ENCODE results near the gene TUBE1. TPM values are rescaled to one million over a fixed set of nuclear protein-coding genes. Genes with fewer than 3 reads are reported as not detected.

Gene TUBE1
- total RNA-seq, 1 donor from 2014 or later, result 26.3 TPM

DNA sequence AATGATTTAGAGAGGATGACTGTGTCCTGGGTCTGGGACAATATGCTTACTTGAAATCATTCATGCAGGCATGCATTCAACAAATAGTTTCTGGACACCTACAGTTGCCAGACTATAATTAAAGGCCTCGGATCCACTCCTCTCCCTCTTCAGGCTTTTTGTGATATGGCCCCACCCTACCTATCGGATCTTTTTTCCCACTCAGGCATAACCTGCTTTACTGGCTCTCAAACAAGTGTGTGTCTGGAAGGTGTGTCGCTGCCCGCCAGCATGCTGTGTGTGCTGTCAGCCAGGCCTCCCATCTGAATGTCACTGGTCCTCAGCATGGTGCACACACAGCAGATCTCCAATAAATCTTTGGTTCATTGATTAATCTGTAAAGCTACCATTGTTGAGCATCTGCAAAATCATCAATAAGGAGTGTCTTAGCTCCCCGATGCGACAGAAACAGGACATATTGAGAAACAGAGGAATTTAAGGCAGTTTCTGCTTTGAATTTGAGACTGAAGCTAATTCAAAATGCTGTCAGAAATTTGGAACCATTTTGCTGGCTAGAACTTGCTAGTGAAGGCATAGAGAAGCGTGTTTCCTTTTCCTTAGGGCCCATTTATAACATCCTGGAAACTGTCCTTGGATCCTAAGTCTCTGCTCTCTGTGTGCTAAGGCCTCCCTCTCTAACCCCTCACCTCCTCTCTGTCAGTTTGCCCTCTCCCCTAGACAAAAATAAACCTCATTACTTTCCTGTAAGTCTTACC, 56.9 kb downstream of the TUBE1 start:
- H3K27ac Mint-ChIP-seq (ENCODE audit: unreplicated experiment), result no peak overlapping the region
- H3K9me3 Mint-ChIP-seq, result peaks cover 5% of the 10 kb centered on the region
- H3K4me1 Mint-ChIP-seq, result peaks cover 32% of the 10 kb centered on the region
- no peaks in the 10 kb centered on the region for H3K36me3 Mint-ChIP-seq (ENCODE audit: low read depth)
- H3K4me3 Mint-ChIP-seq, result no peak overlapping the region
- no peak for DNase-seq (ENCODE audit: low read depth, low spot score)
- TF ChIP-seq, protein P1, sequence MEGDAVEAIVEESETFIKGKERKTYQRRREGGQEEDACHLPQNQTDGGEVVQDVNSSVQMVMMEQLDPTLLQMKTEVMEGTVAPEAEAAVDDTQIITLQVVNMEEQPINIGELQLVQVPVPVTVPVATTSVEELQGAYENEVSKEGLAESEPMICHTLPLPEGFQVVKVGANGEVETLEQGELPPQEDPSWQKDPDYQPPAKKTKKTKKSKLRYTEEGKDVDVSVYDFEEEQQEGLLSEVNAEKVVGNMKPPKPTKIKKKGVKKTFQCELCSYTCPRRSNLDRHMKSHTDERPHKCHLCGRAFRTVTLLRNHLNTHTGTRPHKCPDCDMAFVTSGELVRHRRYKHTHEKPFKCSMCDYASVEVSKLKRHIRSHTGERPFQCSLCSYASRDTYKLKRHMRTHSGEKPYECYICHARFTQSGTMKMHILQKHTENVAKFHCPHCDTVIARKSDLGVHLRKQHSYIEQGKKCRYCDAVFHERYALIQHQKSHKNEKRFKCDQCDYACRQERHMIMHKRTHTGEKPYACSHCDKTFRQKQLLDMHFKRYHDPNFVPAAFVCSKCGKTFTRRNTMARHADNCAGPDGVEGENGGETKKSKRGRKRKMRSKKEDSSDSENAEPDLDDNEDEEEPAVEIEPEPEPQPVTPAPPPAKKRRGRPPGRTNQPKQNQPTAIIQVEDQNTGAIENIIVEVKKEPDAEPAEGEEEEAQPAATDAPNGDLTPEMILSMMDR (conservative IDR thresholded peaks at IDR 0.05), result no peak
- H3K27me3 Mint-ChIP-seq (ENCODE audit: low read depth), result no peaks in the 10 kb centered on the region

DNA sequence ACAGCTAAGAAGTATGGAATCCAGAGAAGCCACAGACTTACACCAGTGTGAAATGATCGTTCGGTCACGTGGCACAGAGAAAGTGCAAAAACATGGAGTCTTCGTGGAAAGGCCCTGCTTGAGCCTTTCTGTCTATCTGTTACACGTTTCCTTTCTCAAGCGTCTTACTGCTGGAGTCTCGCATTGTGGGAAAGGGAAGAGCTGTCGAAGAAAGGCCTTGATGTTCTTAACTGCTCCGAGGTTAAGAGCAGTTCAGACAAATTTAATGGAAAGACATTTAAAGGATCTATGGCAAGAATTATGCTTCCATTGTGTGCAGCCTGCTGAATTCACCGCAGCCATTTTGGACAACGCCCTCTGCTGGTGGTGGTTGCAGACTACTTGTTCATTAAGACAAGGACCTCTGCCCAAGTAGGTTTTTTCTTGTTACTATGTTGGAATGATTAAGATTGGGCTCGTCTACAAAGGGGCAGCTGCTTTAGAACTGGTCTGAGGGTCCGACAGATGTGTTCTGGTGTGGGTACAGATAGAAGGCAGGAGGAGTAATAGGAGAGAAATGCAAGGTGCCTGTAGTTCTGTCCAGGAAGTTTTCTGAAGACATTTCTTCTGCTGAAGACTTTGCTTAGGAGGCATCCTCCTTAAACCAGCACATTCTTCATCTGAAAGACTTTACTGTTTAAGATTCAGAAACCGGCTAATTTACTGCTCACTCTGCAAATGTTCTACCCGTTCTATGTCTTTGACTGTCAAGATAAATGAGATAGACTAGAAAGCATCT, 58.0 kb downstream of the TUBE1 start:
- H3K4me3 Mint-ChIP-seq, result no peak overlapping the region

DNA sequence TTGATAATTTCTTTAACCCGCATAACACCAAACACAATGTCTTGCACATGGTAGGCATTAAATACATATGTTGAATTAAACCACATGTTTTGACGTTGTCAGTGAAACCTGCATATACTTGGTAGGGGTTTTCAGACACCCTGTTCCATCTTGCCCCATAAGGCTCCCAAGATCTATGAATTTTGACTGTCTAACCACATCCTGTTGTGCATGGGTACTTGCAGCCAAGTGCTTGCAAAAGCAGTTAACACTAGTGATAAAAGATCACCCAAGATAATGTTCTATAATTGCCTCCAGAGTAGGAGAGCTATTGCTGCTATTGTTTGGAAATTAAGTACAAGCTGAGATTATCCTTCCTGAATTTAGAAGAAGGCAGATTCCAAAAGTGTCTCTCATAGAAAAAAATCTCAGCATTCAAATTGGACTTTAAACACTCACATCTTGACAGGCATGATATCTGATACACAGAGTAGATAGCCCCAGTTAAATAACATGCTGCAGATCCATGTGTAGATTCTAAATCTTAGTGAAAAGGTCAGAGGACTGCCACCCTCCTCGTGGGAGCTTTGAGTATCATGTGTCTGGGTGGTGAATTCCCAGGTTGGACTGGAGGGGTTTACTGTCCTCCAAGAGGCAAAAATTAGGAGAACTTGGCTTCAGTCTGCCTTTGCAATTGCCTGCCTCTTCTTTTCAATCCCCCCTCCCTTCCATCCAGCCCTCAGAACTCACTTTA, 59.2 kb downstream of the TUBE1 start:
- peaks cover 2% of the 10 kb centered on the region for H3K36me3 Mint-ChIP-seq (ENCODE audit: low read depth)
- H3K9me3 Mint-ChIP-seq, result peaks cover 15% of the 10 kb centered on the region
- H3K4me3 Mint-ChIP-seq, result no peak overlapping the region
- no peak overlapping the region for H3K27ac Mint-ChIP-seq (ENCODE audit: unreplicated experiment)
- H3K27me3 Mint-ChIP-seq (ENCODE audit: low read depth), result no peaks in the 10 kb centered on the region
- TF ChIP-seq, protein P1 (conservative IDR thresholded peaks at IDR 0.05), result no peak
- H3K4me1 Mint-ChIP-seq, result peaks cover 24% of the 10 kb centered on the region
- no peak for DNase-seq (ENCODE audit: low read depth, low spot score)

More for the DNA sequence above, 58.0 kb downstream of the TUBE1 start:
- Mint-ChIP-seq H3K27me3 (ENCODE audit: low read depth) (no peaks in the 10 kb centered on the region), H3K27ac (ENCODE audit: unreplicated experiment) (peak overlapping the region; percentile 73), H3K36me3 (ENCODE audit: low read depth) (no peaks in the 10 kb centered on the region), H3K4me1 (peaks cover 32% of the 10 kb centered on the region), H3K9me3 (peaks cover 10% of the 10 kb centered on the region)
- TF ChIP-seq, protein P1 (conservative IDR thresholded peaks at IDR 0.05), result peak; percentile 87
- DNase-seq (ENCODE audit: low read depth, low spot score), result peak; percentile 88

DNA sequence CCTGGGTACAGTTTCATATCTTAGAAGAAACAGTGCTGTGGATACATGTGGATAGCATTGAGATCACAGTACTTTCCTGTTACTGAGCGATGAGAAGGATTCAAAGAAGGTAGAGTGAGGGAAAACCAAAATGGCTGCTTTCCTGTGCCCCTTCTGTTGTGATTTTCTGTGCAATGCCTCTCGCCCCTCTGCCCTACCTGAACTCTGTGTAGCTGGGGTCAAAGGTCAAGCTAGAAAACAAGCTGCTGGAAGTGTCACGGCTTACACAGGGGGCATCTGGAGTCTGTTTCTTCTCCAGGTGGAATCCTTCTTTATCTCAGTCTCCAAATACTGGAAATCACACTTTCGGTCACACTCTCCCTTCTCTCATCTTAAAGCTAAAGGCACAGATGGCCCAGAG, 60.3 kb downstream of the TUBE1 start:
- Mint-ChIP-seq H3K9me3 (peaks cover 15% of the 10 kb centered on the region), H3K36me3 (ENCODE audit: low read depth) (peaks cover 2% of the 10 kb centered on the region), H3K27ac (ENCODE audit: unreplicated experiment) (no peak overlapping the region), H3K4me1 (peaks cover 31% of the 10 kb centered on the region), H3K27me3 (ENCODE audit: low read depth) (no peaks in the 10 kb centered on the region), H3K4me3 (no peak overlapping the region)
- no peak for DNase-seq (ENCODE audit: low read depth, low spot score)
- TF ChIP-seq, protein P1 (conservative IDR thresholded peaks at IDR 0.05), result no peak

DNA sequence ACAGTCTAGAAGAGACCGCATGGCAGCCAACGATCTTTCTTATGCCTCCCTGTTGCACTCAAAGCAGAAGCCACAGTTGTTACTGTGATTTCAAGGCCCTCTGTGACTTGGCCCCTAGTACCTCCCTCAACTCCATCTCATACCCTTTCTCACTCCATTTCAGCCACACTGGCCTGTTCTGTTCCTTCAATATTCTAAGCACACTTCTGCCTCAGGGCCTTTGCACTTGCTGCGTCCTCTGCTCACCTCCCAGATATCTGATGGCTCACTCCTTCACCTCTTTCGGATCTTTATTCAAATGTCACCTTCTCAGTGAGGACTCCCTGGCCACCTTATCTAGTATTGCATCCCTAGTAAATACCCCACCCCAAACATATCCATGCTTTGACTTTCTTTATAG, 62.8 kb downstream of the TUBE1 start:
- H3K9me3 Mint-ChIP-seq, result peaks cover 15% of the 10 kb centered on the region
- peaks cover 2% of the 10 kb centered on the region for H3K36me3 Mint-ChIP-seq (ENCODE audit: low read depth)

More for the DNA sequence above, 62.8 kb downstream of the TUBE1 start:
- peaks cover 23% of the 10 kb centered on the region for H3K4me1 Mint-ChIP-seq
- TF ChIP-seq, protein P1 (conservative IDR thresholded peaks at IDR 0.05), result no peak
- no peaks in the 10 kb centered on the region for H3K27me3 Mint-ChIP-seq (ENCODE audit: low read depth)
- no peak overlapping the region for H3K27ac Mint-ChIP-seq (ENCODE audit: unreplicated experiment)
- no peak overlapping the region for H3K4me3 Mint-ChIP-seq
- no peak for DNase-seq (ENCODE audit: low read depth, low spot score)

Data from neural crest cell (in vitro differentiated cells).